ENCODE measurements around the gene USH2A. TPM values are rescaled to one million over a fixed set of nuclear protein-coding genes. Genes with fewer than 3 reads are reported as not detected.

Gene USH2A
- total and polyA plus RNA-seq, 5 experiments from 2014 or later = not detected

GRCh38 chr1:216124192-216124781 is 299.0 kb downstream of the USH2A start:
- no peak overlapping the region for H3K27ac Mint-ChIP-seq
- POLR2A ChIA-PET = no interaction called here
- H3K4me1 Mint-ChIP-seq = no peaks in the 10 kb centered on the region

GRCh38 chr1:216123446-216124191 is 299.6 kb downstream of the USH2A start:
- ATAC-seq (no peak), DNase-seq (no peak)
- H3K27ac Mint-ChIP-seq = no peak overlapping the region
- no peaks in the 10 kb centered on the region for H3K36me3 Mint-ChIP-seq
- no peaks in the 10 kb centered on the region for H3K4me1 Mint-ChIP-seq
- H3K9me3 Mint-ChIP-seq = peaks cover 0 to 31% (median 4%) of the 10 kb centered on the region in 9 donors
- POLR2A ChIA-PET = no interaction called here
- H3K27me3 Mint-ChIP-seq = no peaks in the 10 kb centered on the region
- no peak overlapping the region for H3K4me3 Mint-ChIP-seq

More at GRCh38 chr1:216124192-216124781, 299.0 kb downstream of the USH2A start:
- no peaks in the 10 kb centered on the region for H3K27me3 Mint-ChIP-seq
- ATAC-seq = no peak
- peaks cover 0 to 31% (median 5%) of the 10 kb centered on the region in 9 donors for H3K9me3 Mint-ChIP-seq
- no peaks in the 10 kb centered on the region for H3K36me3 Mint-ChIP-seq
- no peak for DNase-seq
- no peak overlapping the region for H3K4me3 Mint-ChIP-seq

- no peak for ATAC-seq
- Mint-ChIP-seq H3K27me3 (no peaks in the 10 kb centered on the region), H3K9me3 (peaks cover 0 to 20% (median 2%) of the 10 kb centered on the region in 9 donors), H3K4me1 (no peaks in the 10 kb centered on the region), H3K36me3 (no peaks in the 10 kb centered on the region), H3K27ac (no peak overlapping the region), H3K4me3 (no peak overlapping the region)
- POLR2A ChIA-PET = no interaction called here
- no peak for DNase-seq
Observed at GRCh38 chr1:216119600-216119999, 303.6 kb downstream of the USH2A start.

GRCh38 chr1:216114180-216114579 is 309.1 kb downstream of the USH2A start:
- H3K27ac Mint-ChIP-seq = no peak overlapping the region
- H3K9me3 Mint-ChIP-seq = peaks cover 0 to 5% (median 0%) of the 10 kb centered on the region in 9 donors
- no peaks in the 10 kb centered on the region for H3K36me3 Mint-ChIP-seq
- POLR2A ChIA-PET = no interaction called here
- no peaks in the 10 kb centered on the region for H3K4me1 Mint-ChIP-seq
- no peak overlapping the region for H3K4me3 Mint-ChIP-seq
- no peak for ATAC-seq
- no peak for DNase-seq
- no peaks in the 10 kb centered on the region for H3K27me3 Mint-ChIP-seq

GRCh38 chr1:216113181-216113580 is 310.1 kb downstream of the USH2A start:
- POLR2A ChIA-PET = no interaction called here
- Mint-ChIP-seq H3K9me3 (peaks cover 0 to 6% (median 0%) of the 10 kb centered on the region in 9 donors), H3K27ac (no peak overlapping the region)

GRCh38 chr1:216111842-216112241 is 311.4 kb downstream of the USH2A start:
- DNase-seq = no peak
- POLR2A ChIA-PET = no interaction called here
- H3K4me3 Mint-ChIP-seq = no peak overlapping the region
- H3K4me1 Mint-ChIP-seq = no peaks in the 10 kb centered on the region
- H3K27me3 Mint-ChIP-seq = no peaks in the 10 kb centered on the region
- ATAC-seq = no peak
- no peak overlapping the region for H3K27ac Mint-ChIP-seq
- H3K36me3 Mint-ChIP-seq = no peaks in the 10 kb centered on the region
- H3K9me3 Mint-ChIP-seq = peaks cover 0 to 9% (median 0%) of the 10 kb centered on the region in 9 donors

More at GRCh38 chr1:216113181-216113580, 310.1 kb downstream of the USH2A start:
- Mint-ChIP-seq H3K27me3 (no peaks in the 10 kb centered on the region), H3K4me1 (no peaks in the 10 kb centered on the region), H3K36me3 (no peaks in the 10 kb centered on the region), H3K4me3 (no peak overlapping the region)
- ATAC-seq (no peak), DNase-seq (no peak)

GRCh38 chr1:216095400-216095799 is 327.8 kb downstream of the USH2A start:
- H3K4me1 Mint-ChIP-seq = no peaks in the 10 kb centered on the region
- ATAC-seq (no peak), DNase-seq (no peak)
- peaks cover 0 to 3% (median 0%) of the 10 kb centered on the region in 5 donors for H3K27me3 Mint-ChIP-seq
- no peak overlapping the region for H3K27ac Mint-ChIP-seq
- peaks cover 0 to 25% (median 3%) of the 10 kb centered on the region in 9 donors for H3K9me3 Mint-ChIP-seq
- H3K4me3 Mint-ChIP-seq = no peak overlapping the region
- POLR2A ChIA-PET = no interaction called here
- H3K36me3 Mint-ChIP-seq = no peaks in the 10 kb centered on the region

GRCh38 chr1:216090556-216090955 is 332.7 kb downstream of the USH2A start:
- H3K4me3 Mint-ChIP-seq = no peak overlapping the region

GRCh38 chr1:216086678-216087077 is 336.6 kb downstream of the USH2A start:
- POLR2A ChIA-PET = no interaction called here
- Mint-ChIP-seq H3K4me3 (no peak overlapping the region), H3K27me3 (no peaks in the 10 kb centered on the region), H3K4me1 (peaks cover 0 to 2% (median 0%) of the 10 kb centered on the region in 4 donors), H3K36me3 (no peaks in the 10 kb centered on the region), H3K27ac (no peak overlapping the region), H3K9me3 (peaks cover 0 to 21% (median 3%) of the 10 kb centered on the region in 9 donors)
- ATAC-seq (no peak), DNase-seq (no peak)

More at GRCh38 chr1:216090556-216090955, 332.7 kb downstream of the USH2A start:
- DNase-seq = no peak
- H3K27me3 Mint-ChIP-seq = no peaks in the 10 kb centered on the region
- no peak for ATAC-seq
- POLR2A ChIA-PET = no interaction called here
- peaks cover 0 to 2% (median 0%) of the 10 kb centered on the region in 4 donors for H3K4me1 Mint-ChIP-seq
- no peak overlapping the region for H3K27ac Mint-ChIP-seq
- H3K9me3 Mint-ChIP-seq = peaks cover 0 to 34% (median 4%) of the 10 kb centered on the region in 9 donors
- H3K36me3 Mint-ChIP-seq = no peaks in the 10 kb centered on the region

- POLR2A ChIA-PET = no interaction called here
- no peaks in the 10 kb centered on the region for H3K27me3 Mint-ChIP-seq
- no peak overlapping the region for H3K4me3 Mint-ChIP-seq
- ATAC-seq (no peak), DNase-seq (no peak)
- no peaks in the 10 kb centered on the region for H3K36me3 Mint-ChIP-seq
- H3K9me3 Mint-ChIP-seq = peaks cover 0 to 21% (median 5%) of the 10 kb centered on the region in 9 donors
- no peak overlapping the region for H3K27ac Mint-ChIP-seq
- no peaks in the 10 kb centered on the region for H3K4me1 Mint-ChIP-seq
Observed at GRCh38 chr1:216081445-216081844, 341.8 kb downstream of the USH2A start.

- POLR2A ChIA-PET = no interaction called here
- Mint-ChIP-seq H3K9me3 (peaks cover 0 to 21% (median 2%) of the 10 kb centered on the region in 9 donors), H3K27me3 (no peaks in the 10 kb centered on the region), H3K4me3 (no peak overlapping the region), H3K4me1 (no peaks in the 10 kb centered on the region), H3K36me3 (no peaks in the 10 kb centered on the region), H3K27ac (no peak overlapping the region)
- no peak for ATAC-seq
- DNase-seq = no peak
Observed at GRCh38 chr1:216076751-216077150, 346.5 kb downstream of the USH2A start.

GRCh38 chr1:216075339-216075738 is 347.9 kb downstream of the USH2A start:
- Mint-ChIP-seq H3K27ac (no peak overlapping the region), H3K9me3 (peaks cover 0 to 16% (median 2%) of the 10 kb centered on the region in 9 donors)

GRCh38 chr1:216073793-216074595 is 349.3 kb downstream of the USH2A start:
- no peaks in the 10 kb centered on the region for H3K36me3 Mint-ChIP-seq
- no peaks in the 10 kb centered on the region for H3K4me1 Mint-ChIP-seq
- H3K4me3 Mint-ChIP-seq = no peak overlapping the region
- no peak for DNase-seq
- ATAC-seq = no peak
- H3K27me3 Mint-ChIP-seq = no peaks in the 10 kb centered on the region
- POLR2A ChIA-PET = no interaction called here
- peaks cover 0 to 4% (median 0%) of the 10 kb centered on the region in 9 donors for H3K9me3 Mint-ChIP-seq
- no peak overlapping the region for H3K27ac Mint-ChIP-seq

More at GRCh38 chr1:216075339-216075738, 347.9 kb downstream of the USH2A start:
- Mint-ChIP-seq H3K27me3 (no peaks in the 10 kb centered on the region), H3K4me1 (no peaks in the 10 kb centered on the region), H3K4me3 (no peak overlapping the region), H3K36me3 (no peaks in the 10 kb centered on the region)
- no peak for ATAC-seq
- DNase-seq = no peak
- POLR2A ChIA-PET = no interaction called here

Measured in naive thymus-derived CD8-positive, alpha-beta T cell (primary cell).